ENCODE measurements around the gene MROH8. TPM values are rescaled to one million over a fixed set of nuclear protein-coding genes. Genes with fewer than 3 reads are reported as not detected.
A peak's percentile ranks its signal among the peaks of the same experiment; 100 is the strongest.

Gene MROH8
- total RNA-seq, 2 donors from 2014 or later: 3.8 to 5.8 TPM

- Histone ChIP-seq H3K9me3 (no peaks in the 10 kb centered on the region), H3K4me3 (no peak overlapping the region), H3K4me1 (peaks cover 0 to 28% of the 10 kb centered on the region in 2 donors), H3K27ac (no peak overlapping the region), H3K36me3 (peaks cover 32% of the 10 kb centered on the region), H3K27me3 (no peaks in the 10 kb centered on the region)
- no peak for DNase-seq (ENCODE audit: low spot score)
- TF ChIP-seq CTCF (IDR thresholded peaks at IDR 0.05): no peak
Measured at GRCh38 chr20:37198932-37199660, 19.7 kb upstream of the MROH8 start.

- peaks cover 11% of the 10 kb centered on the region for H3K36me3 ChIP-seq
- H3K9me3 ChIP-seq: no peaks in the 10 kb centered on the region
- no peak overlapping the region for H3K27ac ChIP-seq
- no peak for DNase-seq (ENCODE audit: low spot score)
- H3K27me3 ChIP-seq: no peaks in the 10 kb centered on the region
- TF ChIP-seq CTCF (IDR thresholded peaks at IDR 0.05): no peak
- H3K4me1 ChIP-seq: peaks cover 0 to 29% of the 10 kb centered on the region in 2 donors
- no peak overlapping the region for H3K4me3 ChIP-seq
Measured at GRCh38 chr20:37194621-37195417, 15.5 kb upstream of the MROH8 start.

GRCh38 chr20:37193821-37194220 is 14.5 kb upstream of the MROH8 start:
- DNase-seq (ENCODE audit: low spot score): no peak
- Histone ChIP-seq H3K36me3 (peaks cover 1% of the 10 kb centered on the region), H3K4me1 (peaks cover 0 to 29% of the 10 kb centered on the region in 2 donors), H3K27ac (no peak overlapping the region), H3K9me3 (no peaks in the 10 kb centered on the region), H3K27me3 (no peaks in the 10 kb centered on the region), H3K4me3 (no peak overlapping the region)
- no peak for TF ChIP-seq CTCF (IDR thresholded peaks at IDR 0.05)

GRCh38 chr20:37193226-37193625 is 13.9 kb upstream of the MROH8 start:
- H3K36me3 ChIP-seq: no peaks in the 10 kb centered on the region
- peaks cover 0 to 29% of the 10 kb centered on the region in 2 donors for H3K4me1 ChIP-seq
- DNase-seq (ENCODE audit: low spot score): no peak
- no peak for TF ChIP-seq CTCF (IDR thresholded peaks at IDR 0.05)
- H3K9me3 ChIP-seq: no peaks in the 10 kb centered on the region
- no peaks in the 10 kb centered on the region for H3K27me3 ChIP-seq
- no peak overlapping the region for H3K27ac ChIP-seq
- no peak overlapping the region for H3K4me3 ChIP-seq

- peak; percentile 81 to 91 for TF ChIP-seq CTCF (IDR thresholded peaks at IDR 0.05)
- H3K9me3 ChIP-seq: no peaks in the 10 kb centered on the region
- peaks cover 0 to 29% of the 10 kb centered on the region in 2 donors for H3K4me1 ChIP-seq
- no peaks in the 10 kb centered on the region for H3K36me3 ChIP-seq
- no peaks in the 10 kb centered on the region for H3K27me3 ChIP-seq
- H3K27ac ChIP-seq: no peak overlapping the region
- DNase-seq (ENCODE audit: low spot score): peak; percentile 91
- no peak overlapping the region for H3K4me3 ChIP-seq
Measured at GRCh38 chr20:37192137-37192854, 12.9 kb upstream of the MROH8 start.

All from right atrium auricular region (tissue), 2 donors.